Esophagus squamous epithelium (tissue), 5 donors: ENCODE measurements around the gene VAT1L. TPM values are rescaled to one million over a fixed set of nuclear protein-coding genes. Genes with fewer than 3 reads are reported as not detected.

Experiments
- DNase-seq: peaks from one replicate; lab custom pipeline; 2025; lab: John Stamatoyannopoulos, UW
- H3K27ac ChIP-seq, 4 donors: fragments of 200-600 bp; sonication (generic); one replicate each; pipeline ENCODE4 v1.5.1; 2016 to 2019; ENCODE audit warnings: mild to moderate bottlenecking in 1 of 4
- H3K27me3 ChIP-seq, 4 donors: fragments of 200-600 bp; sonication (generic); 1 replicate in 3 of 4; 2 replicates in 1 of 4; pipeline versions ENCODE4 v1.5.1 to v1.6.0; 2017 to 2021; ENCODE audit warnings: antibody characterized with exemption in 1 of 4
- H3K36me3 ChIP-seq, 3 donors: fragments of 200-600 bp; sonication (generic); one replicate each; pipeline ENCODE4 v1.5.1; 2016 to 2019
- H3K4me1 ChIP-seq, 3 donors: fragments of 200-600 bp; sonication (generic); one replicate each; pipeline ENCODE4 v1.5.1; 2017 to 2019
- H3K4me3 ChIP-seq, 4 donors: fragments of 200-600 bp; sonication (generic); 1 replicate in 3 of 4; 2 replicates in 1 of 4; pipeline ENCODE4 v1.5.1; 2016 to 2019; ENCODE audit warnings: mild to moderate bottlenecking in 2 of 4, moderate library complexity in 1 of 4
- H3K9me3 ChIP-seq, 3 donors: fragments of 200-600 bp; sonication (generic); one replicate each; pipeline ENCODE4 v1.5.1; 2016 to 2019
- POLR2A ChIP-seq, 4 donors: fragments of 450-650 bp; IDR thresholded peaks; one replicate each; pipeline ENCODE4 v1.6.1; 2017; ENCODE audit warnings: antibody characterized with exemption in 4 of 4, mild to moderate bottlenecking in 4 of 4, moderate library complexity in 3 of 4
- WGBS, 2 donors: methylation state at CpG; one replicate each; pipeline ENCODE4 v1.1.5; 2018; 5-methylcytosine and 5-hydroxymethylcytosine counted together
- intact Hi-C: fragments of 100-400 bp; cut with DNase I; formaldehyde crosslinking; loops from one replicate; pipeline ENCODE4 v1.15.0; 2022
- total RNA-seq, 4 donors: library from RNA; depleted of rRNA; stranded (reverse); fragments of >200 nt; gene quantifications; one replicate each; pipeline ENCODE4 v1.1.0, GENCODE V29; 2016
- TF ChIP-seq, protein P1 (sequence below), 6 experiments: fragments of 450-650 bp in 4 of 6; fragments of 200-600 bp in 2 of 6; sonication (generic) in 2 of 6; IDR thresholded peaks; one replicate each; pipeline ENCODE4 v1.5.1; 2016 to 2019; ENCODE audit warnings: antibody characterized with exemption in 6 of 6, mild to moderate bottlenecking in 4 of 6, moderate library complexity in 4 of 6
- donor health status: DM: yes; HTN: yes; CAD: no.

The VAT1L gene
- total RNA-seq, 4 donors from 2014 or later = 0.56 TPM; not detected in 3

DNA sequence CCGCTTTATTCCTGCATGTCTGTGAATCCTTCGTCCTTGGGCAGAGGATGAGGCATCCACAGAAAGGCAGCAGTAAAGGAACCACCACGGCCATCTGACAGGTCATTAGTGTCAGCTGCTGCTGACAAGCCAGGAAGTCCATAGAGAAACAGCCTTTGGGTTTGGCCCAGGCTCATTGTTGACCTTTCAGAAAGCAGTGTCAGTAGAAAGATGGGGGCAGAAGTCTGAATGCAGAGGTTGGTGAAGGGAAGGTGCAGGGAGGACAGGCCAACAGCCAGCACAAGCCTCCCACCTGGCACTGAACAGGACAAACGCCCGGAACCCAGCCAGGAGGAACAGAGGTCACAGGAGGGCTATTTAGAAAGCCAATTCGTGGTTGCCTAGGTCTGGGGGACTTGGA, 105.8 kb downstream of the VAT1L start:
- WGBS, 2 donors = 41 to 58% methylated on average over 5 to 6 of the region's 6 CpGs
- Histone ChIP-seq H3K4me1 (peaks cover 0 to 13% (median 0%) of the 10 kb centered on the region in 3 donors), H3K9me3 (no peaks in the 10 kb centered on the region), H3K36me3 (no peaks in the 10 kb centered on the region), H3K27ac (no peak overlapping the region), H3K27me3 (no peaks in the 10 kb centered on the region), H3K4me3 (no peak overlapping the region)
- intact Hi-C loops = no loop called here
- no peak for DNase-seq
- TF ChIP-seq, protein P1, sequence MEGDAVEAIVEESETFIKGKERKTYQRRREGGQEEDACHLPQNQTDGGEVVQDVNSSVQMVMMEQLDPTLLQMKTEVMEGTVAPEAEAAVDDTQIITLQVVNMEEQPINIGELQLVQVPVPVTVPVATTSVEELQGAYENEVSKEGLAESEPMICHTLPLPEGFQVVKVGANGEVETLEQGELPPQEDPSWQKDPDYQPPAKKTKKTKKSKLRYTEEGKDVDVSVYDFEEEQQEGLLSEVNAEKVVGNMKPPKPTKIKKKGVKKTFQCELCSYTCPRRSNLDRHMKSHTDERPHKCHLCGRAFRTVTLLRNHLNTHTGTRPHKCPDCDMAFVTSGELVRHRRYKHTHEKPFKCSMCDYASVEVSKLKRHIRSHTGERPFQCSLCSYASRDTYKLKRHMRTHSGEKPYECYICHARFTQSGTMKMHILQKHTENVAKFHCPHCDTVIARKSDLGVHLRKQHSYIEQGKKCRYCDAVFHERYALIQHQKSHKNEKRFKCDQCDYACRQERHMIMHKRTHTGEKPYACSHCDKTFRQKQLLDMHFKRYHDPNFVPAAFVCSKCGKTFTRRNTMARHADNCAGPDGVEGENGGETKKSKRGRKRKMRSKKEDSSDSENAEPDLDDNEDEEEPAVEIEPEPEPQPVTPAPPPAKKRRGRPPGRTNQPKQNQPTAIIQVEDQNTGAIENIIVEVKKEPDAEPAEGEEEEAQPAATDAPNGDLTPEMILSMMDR (IDR thresholded peaks at IDR 0.05) = no peak
- no peak for TF ChIP-seq POLR2A (IDR thresholded peaks at IDR 0.05)

DNA sequence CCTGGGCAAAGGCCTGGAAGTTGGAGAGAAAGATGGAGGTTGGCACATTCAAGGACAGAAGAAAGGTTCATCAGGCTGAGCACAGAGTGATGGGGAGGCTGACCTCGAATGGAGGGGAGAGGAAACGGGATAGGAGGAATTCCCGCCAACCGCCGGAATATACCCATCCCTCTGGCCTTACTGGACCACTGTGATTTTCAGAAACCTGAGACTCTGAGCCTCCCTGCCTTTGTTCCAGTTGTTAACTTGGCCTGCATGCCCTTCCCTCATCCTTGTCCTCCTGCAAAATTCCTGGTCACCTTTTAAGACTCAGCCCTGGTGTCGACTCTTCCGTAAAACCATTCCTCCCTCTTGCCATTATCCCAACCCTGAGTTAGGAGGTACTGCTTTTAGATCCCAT, 107.6 kb downstream of the VAT1L start:
- H3K27ac ChIP-seq = no peak overlapping the region
- no peak for DNase-seq
- no peak overlapping the region for H3K4me3 ChIP-seq
- H3K9me3 ChIP-seq = no peaks in the 10 kb centered on the region
- H3K4me1 ChIP-seq = peaks cover 0 to 13% (median 0%) of the 10 kb centered on the region in 3 donors
- H3K36me3 ChIP-seq = no peaks in the 10 kb centered on the region
- TF ChIP-seq POLR2A (IDR thresholded peaks at IDR 0.05) = no peak
- TF ChIP-seq, protein P1 (IDR thresholded peaks at IDR 0.05) = no peak
- intact Hi-C loops = no loop called here
- H3K27me3 ChIP-seq = no peaks in the 10 kb centered on the region
- 79 to 82% methylated on average over 7 of the region's 7 CpGs for WGBS, 2 donors

DNA sequence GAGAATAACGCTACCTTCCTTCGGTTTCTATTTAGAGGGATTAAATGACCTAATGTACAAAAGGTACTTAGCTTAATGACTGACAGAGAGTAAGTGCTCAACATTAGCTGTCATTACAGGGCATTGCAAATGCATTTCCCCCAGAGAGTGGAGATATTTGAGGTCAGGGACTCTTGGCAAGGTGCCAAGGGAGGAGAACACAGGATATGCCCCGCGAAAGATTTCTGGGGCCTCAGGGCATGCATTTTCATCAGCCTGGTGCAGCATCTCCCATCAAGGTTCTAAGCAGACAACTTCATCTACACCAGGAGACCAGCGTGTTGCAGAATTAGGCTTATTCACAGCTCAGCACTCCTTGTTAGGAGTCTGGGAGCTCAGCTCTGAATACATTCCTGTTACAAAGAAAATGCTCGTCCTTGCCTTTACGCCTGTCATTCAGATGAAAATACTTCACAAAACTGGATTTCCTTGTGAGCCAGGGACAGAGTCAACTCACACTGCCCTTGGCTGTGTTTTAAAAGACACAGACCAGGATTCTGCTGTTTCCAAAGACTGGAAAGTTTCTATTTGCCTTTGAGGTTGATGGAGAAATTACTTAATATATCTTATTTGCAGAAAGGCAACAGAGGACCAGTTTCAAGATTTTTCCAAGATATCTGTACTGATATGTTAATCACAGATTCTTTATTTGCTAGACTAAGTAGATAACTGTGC, 108.2 kb downstream of the VAT1L start:
- H3K4me1 ChIP-seq = peaks cover 0 to 13% (median 0%) of the 10 kb centered on the region in 3 donors
- WGBS, 2 donors = 31 to 41% methylated on average over 7 of the region's 7 CpGs

DNA sequence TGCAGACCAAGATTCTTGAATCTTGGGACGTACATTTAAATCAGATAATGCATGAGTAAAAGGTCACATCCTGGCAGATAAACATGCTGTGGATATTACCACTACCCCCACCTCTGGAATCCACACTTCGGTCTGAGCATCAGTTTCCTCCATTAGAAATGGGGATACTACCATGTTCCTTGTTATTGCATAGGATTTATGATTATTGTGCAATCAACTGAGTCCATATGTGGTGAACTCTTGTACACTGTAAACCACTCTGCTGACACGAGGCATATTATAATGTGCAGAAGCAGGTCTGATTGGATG, 108.7 kb downstream of the VAT1L start:
- Histone ChIP-seq H3K27ac (no peak overlapping the region), H3K36me3 (no peaks in the 10 kb centered on the region), H3K27me3 (no peaks in the 10 kb centered on the region), H3K4me1 (peaks cover 0 to 13% (median 0%) of the 10 kb centered on the region in 3 donors), H3K9me3 (no peaks in the 10 kb centered on the region), H3K4me3 (no peak overlapping the region)
- WGBS, 2 donors = 29 to 34% methylated on average over 3 of the region's 3 CpGs
- no peak for DNase-seq
- intact Hi-C loops = no loop called here
- no peak for TF ChIP-seq POLR2A (IDR thresholded peaks at IDR 0.05)
- TF ChIP-seq, protein P1 (IDR thresholded peaks at IDR 0.05) = no peak

More for the DNA sequence above, 108.2 kb downstream of the VAT1L start:
- no peak for DNase-seq
- Histone ChIP-seq H3K4me3 (no peak overlapping the region), H3K36me3 (no peaks in the 10 kb centered on the region), H3K27ac (no peak overlapping the region), H3K27me3 (no peaks in the 10 kb centered on the region), H3K9me3 (no peaks in the 10 kb centered on the region)
- TF ChIP-seq POLR2A (IDR thresholded peaks at IDR 0.05) = no peak
- TF ChIP-seq, protein P1 (IDR thresholded peaks at IDR 0.05) = no peak
- intact Hi-C loops = no loop called here

DNA sequence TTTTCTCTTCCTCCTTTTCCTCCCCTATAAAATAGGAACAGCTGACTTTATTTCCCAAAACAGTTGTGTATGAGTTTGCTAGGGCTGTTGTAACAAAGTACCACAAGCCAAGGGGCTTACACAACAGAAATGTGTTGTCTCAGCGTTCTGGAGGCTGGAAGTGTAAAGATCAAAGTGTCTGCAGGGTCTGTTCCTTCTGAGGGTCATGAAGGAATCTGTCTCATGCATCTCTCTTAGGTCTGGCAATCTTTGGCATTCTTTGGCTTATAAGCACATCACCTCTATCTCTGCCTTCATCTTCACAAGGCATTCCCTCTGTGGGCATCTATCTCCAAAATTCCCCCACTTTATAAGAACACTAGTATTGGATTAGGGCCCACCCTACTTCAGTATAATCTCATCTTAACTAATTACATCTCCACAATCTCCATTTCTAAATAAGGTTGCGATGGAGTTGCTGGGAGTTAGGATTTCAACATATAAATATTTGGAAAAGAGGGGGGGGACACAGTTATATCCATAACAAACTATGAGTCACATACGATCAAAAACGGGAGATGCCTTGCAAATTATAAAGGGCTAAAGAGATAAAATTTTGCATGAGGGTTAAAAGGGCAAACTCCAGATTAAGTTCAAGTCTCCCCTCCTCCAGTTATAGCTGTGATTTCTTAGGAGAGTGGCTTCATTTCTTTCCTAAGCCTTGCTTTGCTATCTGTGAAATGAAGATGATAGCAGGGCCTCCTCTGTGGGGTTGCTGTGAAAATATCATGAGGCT, 109.7 kb downstream of the VAT1L start:
- TF ChIP-seq, protein P1 (IDR thresholded peaks at IDR 0.05) = no peak
- no peak for TF ChIP-seq POLR2A (IDR thresholded peaks at IDR 0.05)
- no peak for DNase-seq
- Histone ChIP-seq H3K4me3 (no peak overlapping the region), H3K27me3 (no peaks in the 10 kb centered on the region), H3K27ac (peak overlapping the region in 2 of 4 donors; percentile 25 to 49), H3K9me3 (no peaks in the 10 kb centered on the region), H3K36me3 (no peaks in the 10 kb centered on the region), H3K4me1 (peaks cover 0 to 13% (median 0%) of the 10 kb centered on the region in 3 donors)
- 38 to 55% methylated on average over 4 of the region's 4 CpGs for WGBS, 2 donors
- intact Hi-C loops = no loop called here
